ENCODE results near the gene LTBP2.
"Not testable (repeated sequence)": the region's sequence is repeated elsewhere in the genome, so short reads cannot be mapped to it uniquely, and the experiment has no call there.

Gene LTBP2

GRCh38 chr14:74547331-74547927 lies 64.6 kb downstream of the LTBP2 start:
- no peak for DNase-seq

GRCh38 chr14:74546416-74546815 lies 65.6 kb downstream of the LTBP2 start:
- DNase-seq: no peak

- DNase-seq: no peak
Observed at GRCh38 chr14:74545386-74545785, 66.7 kb downstream of the LTBP2 start.

- DNase-seq: no peak
Observed at GRCh38 chr14:74543771-74544438, 68.1 kb downstream of the LTBP2 start.

- no peak for DNase-seq
Observed at GRCh38 chr14:74542056-74542685, 69.9 kb downstream of the LTBP2 start.

GRCh38 chr14:74541225-74541624 lies 70.8 kb downstream of the LTBP2 start:
- no peak for DNase-seq

- no peak for DNase-seq
Observed at GRCh38 chr14:74539503-74539902, 72.5 kb downstream of the LTBP2 start.

GRCh38 chr14:74538411-74539391 lies 73.3 kb downstream of the LTBP2 start:
- DNase-seq: no peak

- DNase-seq: not testable (repeated sequence)
Observed at GRCh38 chr14:74536336-74536735, 75.7 kb downstream of the LTBP2 start.

- DNase-seq: no peak
Observed at GRCh38 chr14:74535756-74536325, 76.2 kb downstream of the LTBP2 start.

GRCh38 chr14:74533576-74533975 lies 78.5 kb downstream of the LTBP2 start:
- DNase-seq: no peak

GRCh38 chr14:74532246-74532645 lies 79.8 kb downstream of the LTBP2 start:
- DNase-seq: no peak

GRCh38 chr14:74531467-74531866 lies 80.6 kb downstream of the LTBP2 start:
- no peak for DNase-seq

GRCh38 chr14:74531006-74531405 lies 81.0 kb downstream of the LTBP2 start:
- DNase-seq: no peak

GRCh38 chr14:74528886-74529285 lies 83.2 kb downstream of the LTBP2 start:
- no peak for DNase-seq

GRCh38 chr14:74528406-74528805 lies 83.6 kb downstream of the LTBP2 start:
- DNase-seq: no peak

- DNase-seq: no peak
Observed at GRCh38 chr14:74527736-74528280, 84.2 kb downstream of the LTBP2 start.

- no peak for DNase-seq
Observed at GRCh38 chr14:74526854-74527585, 85.0 kb downstream of the LTBP2 start.

GRCh38 chr14:74525361-74525851 lies 86.6 kb downstream of the LTBP2 start:
- DNase-seq: no peak

GRCh38 chr14:74524812-74525135 lies 87.3 kb downstream of the LTBP2 start:
- no peak for DNase-seq

GRCh38 chr14:74524076-74524811 lies 87.8 kb downstream of the LTBP2 start:
- DNase-seq: no peak

Data from NCI-H1048 (cell line).